GM23248 (cell line): ENCODE measurements around the gene FRAS1. TPM values are rescaled to one million over a fixed set of nuclear protein-coding genes. Genes with fewer than 3 reads are reported as not detected.

Source experiments
- DNase-seq: peaks from one replicate; pipeline ENCODE4 v3.0.0-alpha.2; 2015
- H2AFZ ChIP-seq: fragments of 200-600 bp; sonication (generic); 2 replicates; pipeline ENCODE4 v1.6.1; 2016; ENCODE audit warnings: antibody characterized with exemption
- H3F3A ChIP-seq: fragments of 200-600 bp; sonication (generic); 2 replicates; pipeline ENCODE4 v1.6.1; 2016; ENCODE audit warnings: mild to moderate bottlenecking, antibody characterized with exemption, mixed run types; ENCODE audit not compliant: insufficient read depth
- H3K27ac ChIP-seq: fragments of 200-600 bp; sonication (generic); 2 replicates; pipeline ENCODE4 v1.5.1; 2016; ENCODE audit warnings: mild to moderate bottlenecking
- H3K27me3 ChIP-seq: fragments of 200-600 bp; sonication (generic); replicated peaks from 2 replicates; pipeline ENCODE4 v1.6.1; 2016; ENCODE audit warnings: mild to moderate bottlenecking; ENCODE audit not compliant: insufficient read depth
- H3K36me3 ChIP-seq: fragments of 200-600 bp; sonication (generic); 2 replicates; pipeline ENCODE4 v1.6.1; 2016; ENCODE audit warnings: low read depth, mild to moderate bottlenecking
- H3K4me1 ChIP-seq: fragments of 200-600 bp; sonication (generic); 2 replicates; pipeline ENCODE4 v1.6.1; 2016; ENCODE audit warnings: mild to moderate bottlenecking; ENCODE audit not compliant: insufficient read depth
- H3K4me2 ChIP-seq: fragments of 200-600 bp; sonication (generic); one replicate; pipeline ENCODE4 v1.6.1; 2016; ENCODE audit warnings: mild to moderate bottlenecking; ENCODE audit not compliant: unreplicated experiment
- H3K4me3 ChIP-seq: fragments of 200-600 bp; sonication (generic); 2 replicates; pipeline ENCODE4 v1.5.1; 2016; ENCODE audit warnings: mild to moderate bottlenecking
- H3K79me2 ChIP-seq: fragments of 200-600 bp; sonication (generic); 2 replicates; pipeline ENCODE4 v1.6.1; 2016; ENCODE audit warnings: mild to moderate bottlenecking; ENCODE audit not compliant: insufficient read depth
- H3K9ac ChIP-seq: fragments of 200-600 bp; sonication (generic); 2 replicates; pipeline ENCODE4 v1.6.1; 2016; ENCODE audit warnings: mild to moderate bottlenecking
- H3K9me2 ChIP-seq: fragments of 200-600 bp; sonication (generic); 2 replicates; pipeline ENCODE4 v1.6.1; 2016; ENCODE audit warnings: mixed run types, mild to moderate bottlenecking, moderate library complexity; ENCODE audit not compliant: insufficient read depth
- H3K9me3 ChIP-seq: fragments of 200-600 bp; sonication (generic); one replicate; pipeline ENCODE4 v1.6.1; 2017; ENCODE audit warnings: low read depth
- H4K20me1 ChIP-seq: fragments of 200-600 bp; sonication (generic); 2 replicates; pipeline ENCODE4 v1.6.0; 2016; ENCODE audit not compliant: insufficient read depth
- EZH2 ChIP-seq: fragments of 200-600 bp; sonication (generic); IDR thresholded peaks from 2 replicates; pipeline ENCODE4 v1.6.1; 2018; ENCODE audit warnings: antibody characterized with exemption, mild to moderate bottlenecking; ENCODE audit not compliant: insufficient read depth, poor library complexity, severe bottlenecking
- EZH2phosphoT487 ChIP-seq: fragments of 200-600 bp; sonication (generic); IDR thresholded peaks from 2 replicates; pipeline ENCODE4 v1.6.1; 2018; ENCODE audit warnings: antibody characterized with exemption, moderate library complexity, mild to moderate bottlenecking, low read depth; ENCODE audit not compliant: insufficient read depth
- WGBS, 2 experiments: methylation state at CpG; one replicate each; pipeline ENCODE4 v1.1.6; 2015 to 2017; ENCODE audit warnings: low lambda C conversion rate in 2 of 2, low coverage in 1 of 2; ENCODE audit errors: missing lambda C conversion rate in 2 of 2; 5-methylcytosine and 5-hydroxymethylcytosine counted together
- in situ Hi-C: fragments of 300-500 bp; cut with MboI; formaldehyde crosslinking; loops from 2 replicates; pipeline ENCODE4 v1.15.0; 2020
- polyA plus RNA-seq: library from polyadenylated mRNA; unstranded; fragments of >200 nt; fragmentation: Nextera tagmentation; extraction: Ambion mirVana; gene quantifications from 2 replicates; pipeline ENCODE4 v1.2.1, GENCODE V29; 2016
- total RNA-seq: library from RNA; depleted of rRNA; stranded (reverse); fragments of >200 nt; shearing (Covaris generic); gene quantifications from 2 replicates; pipeline ENCODE4 v1.2.3, GENCODE V29; 2014

The FRAS1 gene
- total and polyA plus RNA-seq, 2 experiments from 2014 or later, result 6.5 to 19.8 TPM

- H4K20me1 ChIP-seq, result no peaks in the 10 kb centered on the region
- no peak overlapping the region for H3K9ac ChIP-seq
- H3F3A ChIP-seq, result no peaks in the 10 kb centered on the region
- in situ Hi-C loops, result no loop called here
- H2AFZ ChIP-seq, result peak overlapping the region; percentile 21; the same call in 1 of the 2 replicates
- H3K27ac ChIP-seq, result no peak overlapping the region
- no peak overlapping the region for H3K4me3 ChIP-seq
- TF ChIP-seq EZH2phosphoT487 (no peak), EZH2 (no peak)
- H3K27me3 ChIP-seq, result no peaks in the 10 kb centered on the region
- H3K9me3 ChIP-seq, result no peaks in the 10 kb centered on the region
- DNase-seq, result peak; percentile 44
- WGBS, 2 experiments, result 4 to 5% methylated on average over 1 of the region's 1 CpG
- H3K4me1 ChIP-seq, result peaks cover 9% of the 10 kb centered on the region; the same call in 1 of the 2 replicates
- H3K4me2 ChIP-seq, result peak overlapping the region; percentile 1
- no peaks in the 10 kb centered on the region for H3K36me3 ChIP-seq
- H3K9me2 ChIP-seq, result no peaks in the 10 kb centered on the region
- H3K79me2 ChIP-seq, result no peaks in the 10 kb centered on the region
Measured at GRCh38 chr4:78024085-78024484, 33.0 kb upstream of the FRAS1 start.

GRCh38 chr4:78024576-78025091 is 32.5 kb upstream of the FRAS1 start:
- Histone ChIP-seq H3K27ac (no peak overlapping the region), H3K27me3 (no peaks in the 10 kb centered on the region), H3K9ac (no peak overlapping the region), H4K20me1 (no peaks in the 10 kb centered on the region), H3F3A (no peaks in the 10 kb centered on the region), H3K9me3 (no peaks in the 10 kb centered on the region), H3K4me1 (peaks cover 9% of the 10 kb centered on the region; the same call in 1 of the 2 replicates), H3K9me2 (no peaks in the 10 kb centered on the region), H3K36me3 (no peaks in the 10 kb centered on the region), H3K4me2 (peak overlapping the region; percentile 1), H3K4me3 (no peak overlapping the region), H3K79me2 (no peaks in the 10 kb centered on the region), H2AFZ (peak overlapping the region; percentile 21)
- TF ChIP-seq EZH2phosphoT487, result no peak
- no peak for TF ChIP-seq EZH2
- in situ Hi-C loops, result no loop called here
- WGBS, 2 experiments, result 89 to 98% methylated on average over 3 of the region's 3 CpGs
- peak; percentile 18 for DNase-seq

DNA sequence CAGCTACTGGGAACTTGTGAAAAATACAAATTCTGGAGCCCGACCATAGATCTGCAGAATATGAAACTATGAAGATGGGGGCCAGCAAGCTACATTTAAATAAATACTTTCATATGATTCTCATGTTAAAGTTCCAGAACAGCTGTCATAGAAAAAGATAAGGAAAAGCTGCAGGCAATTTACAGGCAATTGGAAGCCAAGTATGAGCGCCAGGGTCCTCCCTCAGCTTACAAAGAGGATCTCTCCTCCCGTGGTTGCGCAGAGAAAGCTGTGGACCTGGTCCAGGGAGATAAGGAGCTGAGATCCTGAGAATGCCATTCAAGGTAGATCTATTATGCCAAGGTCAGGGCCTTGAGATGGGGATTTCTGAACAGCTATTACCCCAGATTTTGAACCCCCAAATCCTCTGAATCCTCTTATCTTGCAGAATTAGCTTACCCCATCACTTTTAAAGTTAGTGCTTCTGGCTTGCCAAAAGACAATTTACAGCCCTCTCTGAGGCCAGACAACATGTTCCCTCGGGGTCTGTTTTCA is 25.6 kb upstream of the FRAS1 start:
- no peaks in the 10 kb centered on the region for H3K4me1 ChIP-seq
- no peaks in the 10 kb centered on the region for H3F3A ChIP-seq
- H3K4me2 ChIP-seq, result no peak overlapping the region
- H4K20me1 ChIP-seq, result no peaks in the 10 kb centered on the region
- in situ Hi-C loops, result no loop called here
- H3K27me3 ChIP-seq, result no peaks in the 10 kb centered on the region
- no peak overlapping the region for H3K4me3 ChIP-seq
- DNase-seq, result no peak
- H3K9me2 ChIP-seq, result no peaks in the 10 kb centered on the region
- no peaks in the 10 kb centered on the region for H3K36me3 ChIP-seq
- H2AFZ ChIP-seq, result no peak overlapping the region
- H3K79me2 ChIP-seq, result no peaks in the 10 kb centered on the region
- H3K9me3 ChIP-seq, result no peaks in the 10 kb centered on the region
- WGBS, 2 experiments, result 44 to 50% methylated on average over 5 of the region's 5 CpGs
- H3K27ac ChIP-seq, result no peak overlapping the region
- no peak for TF ChIP-seq EZH2
- TF ChIP-seq EZH2phosphoT487, result no peak
- H3K9ac ChIP-seq, result no peak overlapping the region

- Histone ChIP-seq H3K36me3 (no peaks in the 10 kb centered on the region), H4K20me1 (no peaks in the 10 kb centered on the region), H3K27ac (no peak overlapping the region), H3K4me2 (no peak overlapping the region), H3K79me2 (no peaks in the 10 kb centered on the region), H2AFZ (no peak overlapping the region), H3F3A (no peaks in the 10 kb centered on the region), H3K9ac (no peak overlapping the region), H3K4me1 (no peaks in the 10 kb centered on the region), H3K4me3 (no peak overlapping the region), H3K9me2 (no peaks in the 10 kb centered on the region), H3K27me3 (no peaks in the 10 kb centered on the region), H3K9me3 (no peaks in the 10 kb centered on the region)
- in situ Hi-C loops, result no loop called here
- no peak for DNase-seq
- no peak for TF ChIP-seq EZH2phosphoT487
- no peak for TF ChIP-seq EZH2
Measured at GRCh38 chr4:78032446-78032845, 24.7 kb upstream of the FRAS1 start.

DNA sequence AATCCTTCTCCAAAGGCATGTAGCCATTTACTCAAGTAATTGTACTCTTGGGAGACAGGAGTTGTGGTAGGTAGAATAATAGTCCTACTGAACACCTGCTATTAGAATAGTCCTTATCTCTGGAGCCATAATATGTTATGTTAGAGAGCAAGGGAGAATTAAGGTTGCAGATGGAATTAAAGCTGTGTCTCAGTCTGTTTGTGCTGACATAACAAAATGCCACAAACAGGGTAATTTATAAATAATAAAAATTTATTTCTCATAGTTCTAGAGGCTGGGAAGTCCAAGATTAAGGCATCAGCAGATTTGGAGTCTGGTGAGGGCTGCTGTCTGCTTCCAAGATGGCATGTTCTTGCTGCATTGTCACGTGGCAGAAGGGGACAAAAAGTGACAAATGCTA is 24.2 kb upstream of the FRAS1 start:
- H2AFZ ChIP-seq, result no peak overlapping the region
- H3K9me2 ChIP-seq, result no peaks in the 10 kb centered on the region
- no peaks in the 10 kb centered on the region for H3K27me3 ChIP-seq
- no peaks in the 10 kb centered on the region for H4K20me1 ChIP-seq
- TF ChIP-seq EZH2phosphoT487 (no peak), EZH2 (no peak)
- H3F3A ChIP-seq, result no peaks in the 10 kb centered on the region
- in situ Hi-C loops, result no loop called here
- H3K79me2 ChIP-seq, result no peaks in the 10 kb centered on the region
- 17 to 23% methylated on average over 1 of the region's 1 CpG for WGBS, 2 experiments
- H3K9me3 ChIP-seq, result no peaks in the 10 kb centered on the region
- H3K27ac ChIP-seq, result no peak overlapping the region
- no peak overlapping the region for H3K9ac ChIP-seq
- no peaks in the 10 kb centered on the region for H3K36me3 ChIP-seq
- no peak overlapping the region for H3K4me2 ChIP-seq
- no peak overlapping the region for H3K4me3 ChIP-seq
- H3K4me1 ChIP-seq, result no peaks in the 10 kb centered on the region
- DNase-seq, result no peak
